IMR-90 (cell line): ENCODE results near the gene DNAJC17.

Source experiments
- CEBPB ChIP-seq: IDR thresholded peaks from 2 replicates; pipeline ENCODE4 v1.6.1; 2012; ENCODE audit warnings: low read depth, low read length, improper control_type of control experiment
- CTCF ChIP-seq: conservative IDR thresholded peaks from 2 replicates; pipeline ENCODE4 v1.5.1; 2012; ENCODE audit warnings: mild to moderate bottlenecking, low read depth, low read length, improper control_type of control experiment
- ELK1 ChIP-seq: fragments of 150-350 bp; IDR thresholded peaks from 2 replicates; pipeline ENCODE4 v1.6.1; 2016; ENCODE audit warnings: low read depth, mild to moderate bottlenecking, low read length, moderate library complexity, borderline replicate concordance
- FOS ChIP-seq: fragments of 150-350 bp; IDR thresholded peaks from 2 replicates; pipeline ENCODE4 v1.6.1; 2016; ENCODE audit warnings: low read depth, low read length
- MAFK ChIP-seq: IDR thresholded peaks from 2 replicates; pipeline ENCODE4 v1.6.1; 2012; ENCODE audit warnings: low read depth, low read length, improper control_type of control experiment
- NFE2L2 ChIP-seq: fragments of 150-350 bp; IDR thresholded peaks from 2 replicates; pipeline ENCODE4 v1.6.1; 2016; ENCODE audit warnings: low read depth, mild to moderate bottlenecking, low read length
- POLR2A ChIP-seq: IDR thresholded peaks from 2 replicates; pipeline ENCODE4 v1.6.1; 2012; ENCODE audit warnings: mild to moderate bottlenecking, low read depth, low read length
- RAD21 ChIP-seq: IDR thresholded peaks from 2 replicates; pipeline ENCODE4 v1.6.1; 2012; ENCODE audit warnings: low read length, improper control_type of control experiment
- RCOR1 ChIP-seq: IDR thresholded peaks from 2 replicates; pipeline ENCODE4 v1.6.1; 2012; ENCODE audit warnings: mild to moderate bottlenecking, low read length, improper control_type of control experiment; ENCODE audit not compliant: insufficient replicate concordance
- SMC3 ChIP-seq: fragments of 150-350 bp; IDR thresholded peaks from 2 replicates; pipeline ENCODE4 v1.6.1; 2016; ENCODE audit warnings: low read depth, mild to moderate bottlenecking, antibody characterized with exemption, low read length, moderate library complexity
- USF2 ChIP-seq: fragments of 150-350 bp; IDR thresholded peaks from 2 replicates; pipeline ENCODE4 v1.6.1; 2017; ENCODE audit warnings: mild to moderate bottlenecking, antibody characterized with exemption, low read length, low read depth

- no peak for TF ChIP-seq POLR2A
- no peak for TF ChIP-seq CTCF
- TF ChIP-seq ELK1 = no peak
- no peak for TF ChIP-seq USF2
- TF ChIP-seq RAD21 = no peak
- TF ChIP-seq CEBPB = no peak
- no peak for TF ChIP-seq MAFK
- no peak for TF ChIP-seq RCOR1
- no peak for TF ChIP-seq SMC3
- TF ChIP-seq FOS = no peak
- TF ChIP-seq NFE2L2 = no peak
Measured at GRCh38 chr15:40803076-40803475, 4.2 kb downstream of the DNAJC17 start.
